B cell (primary cell): ENCODE results near the gene AP5S1. TPM values are rescaled to one million over a fixed set of nuclear protein-coding genes. Genes with fewer than 3 reads are reported as not detected.

Experiments
- ATAC-seq: fragments of 200-7000 bp; cut with Tn5 transposase; one replicate; pipeline ENCODE4 v1.10.0; 2021; ENCODE audit warnings: low read depth, mild to moderate bottlenecking, moderate number of reproducible peaks, moderate library complexity
- CTCF ChIA-PET: fragments of 350-600 bp; sonication (Branson Sonifier 250); formaldehyde crosslinking; loops from one replicate; lab custom pipeline; 2021; ENCODE audit warnings: antibody characterized with exemption, inconsistent platforms; lab: Charles Lee
- POLR2A ChIA-PET: fragments of 350-600 bp; sonication (Branson Sonifier 250); formaldehyde crosslinking; loops from one replicate; lab custom pipeline; 2021; ENCODE audit warnings: antibody characterized with exemption; lab: Charles Lee
- DNase-seq: peaks from one replicate; pipeline ENCODE4 v3.0.0; 2013
- H2AFZ ChIP-seq: 2 replicates; pipeline ENCODE4 v1.6.1; 2012; ENCODE audit warnings: mild to moderate bottlenecking, low read depth, low read length; ENCODE audit not compliant: insufficient read depth, poor library complexity, severe bottlenecking
- H3K27ac ChIP-seq, 2 donors: 1 replicate in 1 of 2; 2 replicates in 1 of 2; pipeline ENCODE4 v1.5.1; 2012 to 2013; ENCODE audit warnings: low read length in 2 of 2, mild to moderate bottlenecking in 2 of 2, moderate library complexity in 1 of 2
- H3K27me3 ChIP-seq, 4 experiments: fragments of 200-600 bp in 1 of 4; sonication (generic) in 1 of 4; replicated peaks in 1 of 4; 1 replicate in 2 of 4; 2 replicates in 2 of 4; pipeline versions ENCODE4 v1.6.1 to v1.7.0; 2013 to 2016; ENCODE audit warnings: low read length in 3 of 4, mild to moderate bottlenecking in 2 of 4, mixed read lengths in 1 of 4, moderate library complexity in 1 of 4; ENCODE audit not compliant: insufficient read depth in 4 of 4, control insufficient read depth in 3 of 4; ENCODE audit errors: control extremely low read depth in 1 of 4
- H3K36me3 ChIP-seq, 2 experiments: replicated peaks in 1 of 2; 1 replicate in 1 of 2; 2 replicates in 1 of 2; pipeline versions ENCODE4 v1.6.1 to v1.7.1; 2013; ENCODE audit warnings: low read length in 1 of 2; ENCODE audit not compliant: insufficient read depth in 2 of 2, control insufficient read depth in 1 of 2; ENCODE audit errors: control extremely low read depth in 1 of 2, extremely low read depth in 1 of 2
- H3K4me1 ChIP-seq, 2 donors: fragments of 200-600 bp in 1 of 2; sonication (generic) in 1 of 2; 1 replicate in 1 of 2; 2 replicates in 1 of 2; pipeline versions ENCODE4 v1.5.1 to v1.6.1; 2013 to 2017; ENCODE audit warnings: low read length in 2 of 2; ENCODE audit not compliant: control insufficient read depth in 2 of 2, insufficient read depth in 2 of 2
- H3K4me2 ChIP-seq: replicated peaks from 2 replicates; pipeline ENCODE3; 2012; ENCODE audit warnings: mild to moderate bottlenecking, low read depth, low read length; ENCODE audit not compliant: poor library complexity, severe bottlenecking
- H3K4me3 ChIP-seq, 5 experiments: fragments of 200-600 bp in 1 of 5; sonication (generic) in 1 of 5; 1 replicate in 3 of 5; 2 replicates in 2 of 5; pipeline versions ENCODE4 v1.5.1 to v1.7.0; 2011 to 2016; ENCODE audit warnings: low read length in 4 of 5, mild to moderate bottlenecking in 4 of 5, low read depth in 2 of 5, control low read depth in 1 of 5, moderate library complexity in 1 of 5; ENCODE audit not compliant: insufficient read depth in 1 of 5; ENCODE audit errors: control extremely low read depth in 1 of 5, extremely low read depth in 1 of 5
- H3K79me2 ChIP-seq: fragments of 200-600 bp; sonication (generic); one replicate; pipeline ENCODE4 v1.6.0; 2016; ENCODE audit warnings: low read length; ENCODE audit not compliant: control insufficient read depth, insufficient read depth
- H3K9ac ChIP-seq: fragments of 200-600 bp; sonication (generic); 2 replicates; pipeline ENCODE4 v1.6.1; 2017; ENCODE audit warnings: mild to moderate bottlenecking, low read length, moderate library complexity
- H3K9me3 ChIP-seq, 3 donors: one replicate each; pipeline versions ENCODE4 v1.6.1 to v1.7.1; 2013; ENCODE audit warnings: low read length in 2 of 3; ENCODE audit not compliant: control insufficient read depth in 2 of 3, insufficient read depth in 1 of 3; ENCODE audit errors: control extremely low read depth in 1 of 3
- H4K20me1 ChIP-seq: 2 replicates; pipeline ENCODE4 v1.6.0; 2012; ENCODE audit warnings: mild to moderate bottlenecking, low read length; ENCODE audit not compliant: insufficient read depth, control insufficient read depth, poor library complexity, severe bottlenecking
- H3K27ac Mint-ChIP-seq: one replicate; pipeline ENCODE4 v1.8.0; 2021; ENCODE audit warnings: mixed read lengths
- H3K27me3 Mint-ChIP-seq: one replicate; pipeline ENCODE4 v1.8.0; 2021; ENCODE audit warnings: mixed read lengths
- H3K4me1 Mint-ChIP-seq: one replicate; pipeline ENCODE4 v1.8.0; 2021; ENCODE audit warnings: mixed read lengths
- H3K4me3 Mint-ChIP-seq: one replicate; pipeline ENCODE4 v1.8.0; 2021; ENCODE audit warnings: mixed read lengths
- H3K9me3 Mint-ChIP-seq: one replicate; pipeline ENCODE4 v1.8.0; 2022; ENCODE audit warnings: mixed read lengths; ENCODE audit not compliant: insufficient read depth
- CTCF ChIP-seq: fragments of 200-600 bp; IDR thresholded peaks from one replicate; pipeline ENCODE4 v1.8.0; 2022; ENCODE audit warnings: antibody characterized with exemption, mild to moderate bottlenecking
- EZH2 ChIP-seq: IDR thresholded peaks from 2 replicates; pipeline ENCODE4 v1.6.1; 2012; ENCODE audit warnings: borderline replicate concordance, low read depth, mild to moderate bottlenecking, moderate library complexity, low read length; ENCODE audit not compliant: insufficient read depth, poor library complexity, severe bottlenecking
- WGBS: methylation state at CpG from one replicate; pipeline ENCODE4 v1.1.5; 2013; ENCODE audit warnings: missing lambda C conversion rate; ENCODE audit not compliant: insufficient coverage; 5-methylcytosine and 5-hydroxymethylcytosine counted together
- intact Hi-C: fragments of 100-400 bp; cut with micrococcal nuclease; formaldehyde crosslinking; loops from one replicate; pipeline ENCODE4 v1.10.0; 2022
- polyA plus RNA-seq: library from polyadenylated mRNA; depleted of rRNA; stranded (reverse); fragments of >200 nt; gene quantifications from 2 replicates; pipeline ENCODE4 v1.2.3, GENCODE V29; 2012
- total RNA-seq, 2 donors: library from RNA; stranded (reverse); fragments of 120-200 nt in 1 of 2; gene quantifications; 1 replicate in 1 of 2; 2 replicates in 1 of 2; pipeline versions ENCODE4 v1.2.3 to v1.2.4, GENCODE V29; 2013 to 2022

AP5S1 gene
- total and polyA plus RNA-seq, 2 donors (not counting 1 experiment from before 2014, with no cell fraction given): 9.2 to 12.6 TPM

GRCh38 chr20:3798373-3798768 lies 22.0 kb upstream of the AP5S1 start:
- CTCF ChIA-PET: interaction anchor here (2.4 kb wide), 1 partner anchor 21 kb away, joined by 15 read pairs; the partner anchor contains the start of gene AP5S1
- 93% methylated on average over 4 of the region's 5 CpGs for WGBS
- ATAC-seq: no peak
- Histone ChIP-seq H3K4me3 (peak overlapping the region in 2 of 5 experiments; percentile 61 to 81), H2AFZ (no peak overlapping the region), H3K79me2 (peaks cover 33% of the 10 kb centered on the region), H3K27ac (peak overlapping the region; percentile 79 to 85), H3K9me3 (no peaks in the 10 kb centered on the region), H3K9ac (peak overlapping the region; percentile 63), H3K27me3 (no peaks in the 10 kb centered on the region), H3K4me1 (peaks cover 53 to 75% of the 10 kb centered on the region in 2 donors), H3K36me3 (peaks cover 0 to 33% of the 10 kb centered on the region in 2 experiments), H3K4me2 (peak overlapping the region; percentile 99), H4K20me1 (peaks cover 4% of the 10 kb centered on the region)
- H3K4me3 Mint-ChIP-seq: peak overlapping the region; percentile 84
- peaks cover 65% of the 10 kb centered on the region for H3K4me1 Mint-ChIP-seq
- no peaks in the 10 kb centered on the region for H3K9me3 Mint-ChIP-seq
- intact Hi-C loops: no loop called here
- no peak for TF ChIP-seq CTCF
- no peak for DNase-seq
- H3K27me3 Mint-ChIP-seq: no peaks in the 10 kb centered on the region
- H3K27ac Mint-ChIP-seq: peak overlapping the region; percentile 94
- POLR2A ChIA-PET: interaction anchor here (0.7 kb wide), 2 partner anchors 12 to 63 kb away, joined by 3 to 5 read pairs; partner anchors contain the start of gene CENPB

GRCh38 chr20:3798908-3799248 lies 21.5 kb upstream of the AP5S1 start:
- peak overlapping the region in 2 of 5 experiments; percentile 20 to 50 for H3K4me3 ChIP-seq
- ATAC-seq (no peak), DNase-seq (no peak)
- Mint-ChIP-seq H3K27ac (peak overlapping the region; percentile 94), H3K4me3 (peak overlapping the region; percentile 84), H3K9me3 (no peaks in the 10 kb centered on the region), H3K4me1 (peaks cover 67% of the 10 kb centered on the region), H3K27me3 (no peaks in the 10 kb centered on the region)
- peak overlapping the region; percentile 79 to 85 for H3K27ac ChIP-seq
- H3K79me2 ChIP-seq: peaks cover 38% of the 10 kb centered on the region
- CTCF ChIA-PET: interaction anchor here (2.4 kb wide), 1 partner anchor 21 kb away, joined by 15 read pairs; the partner anchor contains the start of gene AP5S1
- H3K4me2 ChIP-seq: peak overlapping the region; percentile 99
- peaks cover 4% of the 10 kb centered on the region for H4K20me1 ChIP-seq
- WGBS: 60% methylated on average over 1 of the region's 3 CpGs
- H2AFZ ChIP-seq: peak overlapping the region; percentile 49
- no peaks in the 10 kb centered on the region for H3K27me3 ChIP-seq
- no peak for TF ChIP-seq EZH2
- TF ChIP-seq CTCF: no peak
- intact Hi-C loops: no loop called here
- peaks cover 0 to 38% of the 10 kb centered on the region in 2 experiments for H3K36me3 ChIP-seq
- H3K4me1 ChIP-seq: peaks cover 53 to 75% of the 10 kb centered on the region in 2 donors
- POLR2A ChIA-PET: interaction anchor here (1.8 kb wide), 1 partner anchor 22 kb away, joined by 14 read pairs; the partner anchor contains the start of gene AP5S1
- no peaks in the 10 kb centered on the region for H3K9me3 ChIP-seq
- H3K9ac ChIP-seq: peak overlapping the region; percentile 33
